Right lobe of liver (tissue), 6 donors: ENCODE measurements around the gene OSBPL10. TPM values are rescaled to one million over a fixed set of nuclear protein-coding genes. Genes with fewer than 3 reads are reported as not detected.

Experiments
- ATAC-seq, 4 donors: fragments of 200-7000 bp; cut with Tn5 transposase; one replicate each; pipeline ENCODE4 v1.9.1; 2020; ENCODE audit warnings: mild to moderate bottlenecking in 4 of 4, moderate library complexity in 4 of 4
- DNase-seq, 3 donors: peaks; one replicate each; pipeline ENCODE4 v3.0.0-alpha.2; 2020
- H3K27ac ChIP-seq, 3 donors: fragments of 200-600 bp; one replicate each; pipeline ENCODE4 v1.8.0; 2022
- H3K27me3 ChIP-seq, 2 donors: fragments of 200-600 bp; one replicate each; pipeline ENCODE4 v1.8.0; 2022
- H3K36me3 ChIP-seq, 4 donors: fragments of 200-600 bp; sonication (generic) in 1 of 4; one replicate each; pipeline versions ENCODE4 v1.5.1 to v1.8.0; 2017 to 2022; ENCODE audit warnings: control low read depth in 1 of 4
- H3K4me1 ChIP-seq, 4 donors: fragments of 200-600 bp; sonication (generic) in 1 of 4; one replicate each; pipeline versions ENCODE4 v1.5.1 to v1.8.0; 2017 to 2022; ENCODE audit warnings: control low read depth in 1 of 4
- H3K4me3 ChIP-seq, 3 donors: fragments of 200-600 bp; one replicate each; pipeline ENCODE4 v1.8.0; 2022
- H3K9me3 ChIP-seq, 4 donors: fragments of 200-600 bp; sonication (generic) in 1 of 4; one replicate each; pipeline versions ENCODE4 v1.5.1 to v1.8.0; 2017 to 2022; ENCODE audit warnings: control low read depth in 1 of 4
- POLR2A ChIP-seq: fragments of 450-650 bp; IDR thresholded peaks from one replicate; pipeline ENCODE4 v1.6.1; 2017; ENCODE audit warnings: antibody characterized with exemption, mild to moderate bottlenecking
- whole genome bisulfite sequencing: methylation state at CpG from one replicate; pipeline ENCODE4 v1.1.6; 2018; ENCODE audit warnings: low coverage, low lambda C conversion rate; ENCODE audit not compliant: insufficient coverage; ENCODE audit errors: missing lambda C conversion rate; 5-methylcytosine and 5-hydroxymethylcytosine counted together
- intact Hi-C, 2 donors: fragments of 100-400 bp; cut with DNase I; formaldehyde crosslinking; loops; one replicate each; pipeline versions ENCODE4 v1.11.2 to v1.14.1; 2022
- total RNA-seq, 6 experiments: library from RNA; depleted of rRNA in 2 of 6; stranded (reverse); fragments of >200 nt in 2 of 6; fragmentation: NEBNext Ultra II Directional in 3 of 6; extraction: Animal tissue kit (Norgen Biotek cat#: 25700) in 3 of 6; gene quantifications; one replicate each; pipeline versions ENCODE4 v1.1.0 to v1.2.4, GENCODE V29; 2016 to 2023
- TF ChIP-seq, protein P1 (sequence below), 4 donors: fragments of 200-600 bp in 3 of 4; fragments of 450-650 bp in 1 of 4; IDR thresholded peaks; one replicate each; pipeline versions ENCODE4 v1.5.1 to v1.8.0; 2016 to 2022; ENCODE audit warnings: antibody characterized with exemption in 4 of 4, mild to moderate bottlenecking in 2 of 4
- donor health status: DM: no; HTN: yes; CAD: no.
- donor health status: DM: no; HTN: no; CAD: no.
- donor health status: DM: no; HTN: no; CAD: no.
- donor health status: DM: no; HTN: yes; CAD: no.
- donor health status: DM: no; HTN: yes; CAD: no.

The OSBPL10 gene
- total RNA-seq, 6 experiments from 2014 or later: 2.2 to 13.0 (median 3.7) TPM

DNA sequence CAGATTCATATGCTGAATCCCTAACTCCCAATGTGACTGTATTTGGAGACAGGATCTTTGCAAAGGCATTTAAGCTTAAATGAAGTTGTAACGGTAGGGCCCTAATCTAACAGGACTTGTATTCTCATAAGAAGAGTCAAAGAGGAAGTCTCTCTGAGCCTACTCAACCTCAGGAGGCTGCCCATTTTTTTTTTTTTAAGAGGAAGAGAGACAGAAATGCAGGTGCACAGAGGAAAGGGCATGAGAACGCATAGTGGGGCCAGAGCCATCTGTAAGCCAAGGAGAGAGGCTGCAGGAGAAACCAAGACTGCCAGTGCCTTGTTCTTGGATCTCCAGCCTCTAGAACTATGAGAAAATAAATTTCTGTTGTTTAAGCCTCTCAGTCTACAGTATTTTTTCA, 28.9 kb upstream of the OSBPL10 start:
- H3K27me3 ChIP-seq: no peaks in the 10 kb centered on the region
- no peak for DNase-seq
- intact Hi-C loops: no loop called here

DNA sequence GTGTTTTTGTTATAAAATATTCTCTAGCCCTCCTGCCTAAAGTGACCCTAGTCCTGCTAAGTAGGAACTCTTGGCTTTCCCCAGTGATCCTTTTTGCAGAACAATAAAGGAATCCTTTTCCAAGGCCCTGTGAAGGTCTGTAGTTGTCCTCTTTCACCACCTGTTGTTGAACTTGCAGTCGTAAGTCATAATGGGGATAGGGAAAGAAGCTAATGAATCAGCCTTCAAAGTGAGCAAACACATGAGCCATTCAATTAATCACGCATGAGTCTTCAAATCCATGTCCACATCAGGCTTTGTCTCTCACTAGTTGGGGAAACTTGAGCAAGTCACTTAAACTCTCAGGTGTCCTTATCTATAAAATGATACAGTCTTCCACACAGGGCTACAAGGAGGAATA, 28.0 kb upstream of the OSBPL10 start:
- intact Hi-C loops: no loop called here
- H3K27me3 ChIP-seq: no peaks in the 10 kb centered on the region
- H3K4me1 ChIP-seq: no peaks in the 10 kb centered on the region
- no peak overlapping the region for H3K27ac ChIP-seq
- 70% methylated on average over 2 of the region's 2 CpGs for WGBS
- H3K4me3 ChIP-seq: no peak overlapping the region
- TF ChIP-seq POLR2A: no peak
- TF ChIP-seq, protein P1, sequence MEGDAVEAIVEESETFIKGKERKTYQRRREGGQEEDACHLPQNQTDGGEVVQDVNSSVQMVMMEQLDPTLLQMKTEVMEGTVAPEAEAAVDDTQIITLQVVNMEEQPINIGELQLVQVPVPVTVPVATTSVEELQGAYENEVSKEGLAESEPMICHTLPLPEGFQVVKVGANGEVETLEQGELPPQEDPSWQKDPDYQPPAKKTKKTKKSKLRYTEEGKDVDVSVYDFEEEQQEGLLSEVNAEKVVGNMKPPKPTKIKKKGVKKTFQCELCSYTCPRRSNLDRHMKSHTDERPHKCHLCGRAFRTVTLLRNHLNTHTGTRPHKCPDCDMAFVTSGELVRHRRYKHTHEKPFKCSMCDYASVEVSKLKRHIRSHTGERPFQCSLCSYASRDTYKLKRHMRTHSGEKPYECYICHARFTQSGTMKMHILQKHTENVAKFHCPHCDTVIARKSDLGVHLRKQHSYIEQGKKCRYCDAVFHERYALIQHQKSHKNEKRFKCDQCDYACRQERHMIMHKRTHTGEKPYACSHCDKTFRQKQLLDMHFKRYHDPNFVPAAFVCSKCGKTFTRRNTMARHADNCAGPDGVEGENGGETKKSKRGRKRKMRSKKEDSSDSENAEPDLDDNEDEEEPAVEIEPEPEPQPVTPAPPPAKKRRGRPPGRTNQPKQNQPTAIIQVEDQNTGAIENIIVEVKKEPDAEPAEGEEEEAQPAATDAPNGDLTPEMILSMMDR (IDR thresholded peaks at IDR 0.05): no peak
- no peak for ATAC-seq
- no peak for DNase-seq
- no peaks in the 10 kb centered on the region for H3K36me3 ChIP-seq
- no peaks in the 10 kb centered on the region for H3K9me3 ChIP-seq

More for the DNA sequence above, 28.9 kb upstream of the OSBPL10 start:
- TF ChIP-seq, protein P1 (IDR thresholded peaks at IDR 0.05): no peak
- Histone ChIP-seq H3K4me3 (no peak overlapping the region), H3K36me3 (no peaks in the 10 kb centered on the region), H3K9me3 (no peaks in the 10 kb centered on the region), H3K4me1 (no peaks in the 10 kb centered on the region), H3K27ac (no peak overlapping the region)
- ATAC-seq: no peak
- WGBS: 53% methylated on average over 2 of the region's 2 CpGs

GRCh38 chr3:32004113-32004765, 23.2 kb upstream of the OSBPL10 start:
- no peak overlapping the region for H3K27ac ChIP-seq
- ATAC-seq (no peak), DNase-seq (no peak)
- 68% methylated on average over 4 of the region's 5 CpGs for WGBS
- no peak overlapping the region for H3K4me3 ChIP-seq
- no peaks in the 10 kb centered on the region for H3K27me3 ChIP-seq
- no peaks in the 10 kb centered on the region for H3K36me3 ChIP-seq
- intact Hi-C loops: no loop called here
- no peaks in the 10 kb centered on the region for H3K4me1 ChIP-seq
- no peaks in the 10 kb centered on the region for H3K9me3 ChIP-seq
- TF ChIP-seq, protein P1 (IDR thresholded peaks at IDR 0.05): no peak
- TF ChIP-seq POLR2A: no peak

DNA sequence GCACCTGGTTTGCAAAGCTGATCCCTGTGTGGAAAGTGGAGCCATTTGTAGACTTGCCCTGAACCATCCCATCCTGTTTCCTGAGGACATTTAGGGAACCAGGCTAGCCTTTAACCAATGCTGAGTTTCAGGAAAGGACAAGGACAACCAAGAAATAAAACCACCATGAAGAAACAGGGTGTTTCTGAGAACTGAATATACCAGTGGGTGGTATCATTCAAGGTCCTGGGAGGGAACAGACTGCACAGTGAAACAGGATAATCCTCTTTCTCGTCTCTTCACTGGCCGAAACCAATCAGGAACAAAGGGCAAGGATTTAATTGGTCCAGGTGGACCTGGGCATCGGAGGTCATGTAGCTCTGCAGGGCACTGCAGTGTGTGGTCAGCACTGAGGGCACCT, 22.3 kb upstream of the OSBPL10 start:
- no peaks in the 10 kb centered on the region for H3K27me3 ChIP-seq
- TF ChIP-seq, protein P1 (IDR thresholded peaks at IDR 0.05): no peak
- TF ChIP-seq POLR2A: no peak
- intact Hi-C loops: no loop called here
- 63% methylated on average over 3 of the region's 3 CpGs for whole genome bisulfite sequencing
- no peak overlapping the region for H3K4me3 ChIP-seq
- H3K4me1 ChIP-seq: no peaks in the 10 kb centered on the region
- H3K9me3 ChIP-seq: no peaks in the 10 kb centered on the region
- no peak for DNase-seq
- no peaks in the 10 kb centered on the region for H3K36me3 ChIP-seq
- no peak for ATAC-seq
- no peak overlapping the region for H3K27ac ChIP-seq
